Ramos (cell line): ENCODE measurements around the gene AFG3L2.

Experiments used
- in situ Hi-C: fragments of 300-500 bp; cut with MboI; formaldehyde crosslinking; loops from one replicate; pipeline ENCODE4 v1.14.3; 2022; ENCODE audit warnings: low sequenced_read_pairs; ENCODE audit not compliant: unreplicated experiment

AFG3L2 gene

GRCh38 chr18:12287131-12287681 is 89.8 kb downstream of the AFG3L2 start:
- in situ Hi-C loops: no loop called here

GRCh38 chr18:12283666-12284065 is 93.4 kb downstream of the AFG3L2 start:
- in situ Hi-C loops: no loop called here

- in situ Hi-C loops: no loop called here
Measured at GRCh38 chr18:12283256-12283655, 93.8 kb downstream of the AFG3L2 start.

- in situ Hi-C loops: no loop called here
Measured at GRCh38 chr18:12282442-12283039, 94.5 kb downstream of the AFG3L2 start.

- in situ Hi-C loops: no loop called here
Measured at GRCh38 chr18:12281861-12282260, 95.2 kb downstream of the AFG3L2 start.

- in situ Hi-C loops: no loop called here
Measured at GRCh38 chr18:12279781-12280531, 97.1 kb downstream of the AFG3L2 start.
